ENCODE measurements around the gene MLANA. TPM values are rescaled to one million over a fixed set of nuclear protein-coding genes. Genes with fewer than 3 reads are reported as not detected.

The MLANA gene
- total RNA-seq, 3 donors from 2014 or later (not counting 1 experiment from before 2014, with no cell fraction given): not detected

DNA sequence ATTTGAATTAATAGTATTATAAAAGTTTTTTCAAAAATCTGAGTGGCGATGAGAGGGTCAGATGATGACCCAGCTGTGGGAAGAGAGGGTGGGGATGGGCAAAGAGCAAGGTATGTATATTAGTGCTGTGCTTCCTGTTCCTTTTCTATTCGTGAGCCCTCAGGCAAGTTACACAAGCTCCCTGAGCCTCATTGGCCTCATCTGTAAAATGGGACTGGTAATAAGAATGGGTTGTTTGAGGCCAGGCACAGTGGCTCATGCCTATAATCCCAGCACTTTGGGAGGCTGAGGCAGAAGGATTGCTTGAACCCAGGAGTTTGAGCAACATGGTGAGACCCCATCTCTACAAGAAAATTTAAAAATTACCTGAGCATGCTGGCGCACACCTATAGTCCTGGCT lies 24.0 kb upstream of the MLANA start:
- H3K4me1 ChIP-seq (ENCODE audit: control insufficient read depth, insufficient read depth, low read length): peaks cover 4% of the 10 kb centered on the region
- WGBS (ENCODE audit: insufficient coverage): 92% methylated on average over 3 of the region's 3 CpGs
- no peak for DNase-seq
- Mint-ChIP-seq H3K4me1 (peaks cover 5 to 10% of the 10 kb centered on the region in 2 donors), H3K27ac (no peak overlapping the region), H3K9me3 (no peaks in the 10 kb centered on the region), H3K27me3 (ENCODE audit: low read depth in 2 of 2) (no peaks in the 10 kb centered on the region), H3K4me3 (no peak overlapping the region), H3K36me3 (no peaks in the 10 kb centered on the region)
- TF ChIP-seq CTCF (IDR thresholded peaks at IDR 0.05): no peak
- ATAC-seq: no peak
- intact Hi-C loops (cut with micrococcal nuclease): no loop called here
- H3K27me3 ChIP-seq (ENCODE audit: control insufficient read depth, insufficient read depth, low read length): no peaks in the 10 kb centered on the region
- no peaks in the 10 kb centered on the region for H3K9me3 ChIP-seq (ENCODE audit: control insufficient read depth, insufficient read depth, low read length)
- no peak overlapping the region for H3K4me3 ChIP-seq (ENCODE audit: low read length)
- no peak overlapping the region for H3K27ac ChIP-seq (ENCODE audit: low read length)
- peaks cover 4% of the 10 kb centered on the region for H3K36me3 ChIP-seq (ENCODE audit: control insufficient read depth, insufficient read depth, low read length)

- Mint-ChIP-seq H3K4me1 (peaks cover 14 to 17% of the 10 kb centered on the region in 2 donors), H3K9me3 (no peaks in the 10 kb centered on the region), H3K27me3 (ENCODE audit: low read depth in 2 of 2) (no peaks in the 10 kb centered on the region), H3K27ac (no peak overlapping the region), H3K36me3 (no peaks in the 10 kb centered on the region), H3K4me3 (no peak overlapping the region)
- Histone ChIP-seq H3K4me1 (ENCODE audit: control insufficient read depth, insufficient read depth, low read length) (peaks cover 5% of the 10 kb centered on the region), H3K36me3 (ENCODE audit: control insufficient read depth, insufficient read depth, low read length) (peaks cover 4% of the 10 kb centered on the region), H3K27me3 (ENCODE audit: control insufficient read depth, insufficient read depth, low read length) (no peaks in the 10 kb centered on the region), H3K9me3 (ENCODE audit: control insufficient read depth, insufficient read depth, low read length) (no peaks in the 10 kb centered on the region), H3K27ac (ENCODE audit: low read length) (no peak overlapping the region), H3K4me3 (ENCODE audit: low read length) (no peak overlapping the region)
- ATAC-seq (no peak), DNase-seq (no peak)
- intact Hi-C loops (cut with micrococcal nuclease): no loop called here
- 91% methylated on average over 9 of the region's 9 CpGs for WGBS (ENCODE audit: insufficient coverage)
- no peak for TF ChIP-seq CTCF (IDR thresholded peaks at IDR 0.05)
Observed at GRCh38 chr9:5868235-5868634, 22.5 kb upstream of the MLANA start.

- TF ChIP-seq CTCF (IDR thresholded peaks at IDR 0.05): no peak
- no peaks in the 10 kb centered on the region for H3K27me3 Mint-ChIP-seq (ENCODE audit: low read depth in 2 of 2)
- intact Hi-C loops (cut with micrococcal nuclease): no loop called here
- no peak for ATAC-seq
- Histone ChIP-seq H3K27me3 (ENCODE audit: control insufficient read depth, insufficient read depth, low read length) (no peaks in the 10 kb centered on the region), H3K4me1 (ENCODE audit: control insufficient read depth, insufficient read depth, low read length) (peaks cover 13% of the 10 kb centered on the region), H3K36me3 (ENCODE audit: control insufficient read depth, insufficient read depth, low read length) (peaks cover 4% of the 10 kb centered on the region), H3K27ac (ENCODE audit: low read length) (no peak overlapping the region), H3K9me3 (ENCODE audit: control insufficient read depth, insufficient read depth, low read length) (no peaks in the 10 kb centered on the region), H3K4me3 (ENCODE audit: low read length) (no peak overlapping the region)
- no peaks in the 10 kb centered on the region for H3K36me3 Mint-ChIP-seq
- no peaks in the 10 kb centered on the region for H3K9me3 Mint-ChIP-seq
- no peak overlapping the region for H3K27ac Mint-ChIP-seq
- peak in 1 of 2 donors; percentile 38 for DNase-seq
- H3K4me3 Mint-ChIP-seq: no peak overlapping the region
- 92% methylated on average over 3 of the region's 3 CpGs for WGBS (ENCODE audit: insufficient coverage)
- peaks cover 27 to 30% of the 10 kb centered on the region in 2 donors for H3K4me1 Mint-ChIP-seq
Observed at GRCh38 chr9:5869315-5870019, 21.2 kb upstream of the MLANA start.

GRCh38 chr9:5870020-5870339 lies 20.7 kb upstream of the MLANA start:
- Histone ChIP-seq H3K4me1 (ENCODE audit: control insufficient read depth, insufficient read depth, low read length) (peaks cover 18% of the 10 kb centered on the region), H3K27me3 (ENCODE audit: control insufficient read depth, insufficient read depth, low read length) (no peaks in the 10 kb centered on the region), H3K9me3 (ENCODE audit: control insufficient read depth, insufficient read depth, low read length) (no peaks in the 10 kb centered on the region), H3K27ac (ENCODE audit: low read length) (no peak overlapping the region), H3K36me3 (ENCODE audit: control insufficient read depth, insufficient read depth, low read length) (peaks cover 4% of the 10 kb centered on the region), H3K4me3 (ENCODE audit: low read length) (no peak overlapping the region)
- DNase-seq (no peak), ATAC-seq (no peak)
- Mint-ChIP-seq H3K4me1 (peaks cover 32 to 35% of the 10 kb centered on the region in 2 donors), H3K9me3 (no peaks in the 10 kb centered on the region), H3K27me3 (ENCODE audit: low read depth in 2 of 2) (no peaks in the 10 kb centered on the region), H3K4me3 (no peak overlapping the region), H3K27ac (no peak overlapping the region), H3K36me3 (no peaks in the 10 kb centered on the region)
- WGBS (ENCODE audit: insufficient coverage): 89% methylated on average over 2 of the region's 2 CpGs
- intact Hi-C loops (cut with micrococcal nuclease): no loop called here
- no peak for TF ChIP-seq CTCF (IDR thresholded peaks at IDR 0.05)
